HG02973 (cell line): ENCODE data around the gene OLFML3.
"Not testable (repeated sequence)": the region's sequence is repeated elsewhere in the genome, so short reads cannot be mapped to it uniquely, and the experiment has no call there.

ENCODE experiments used
- ATAC-seq: cut with Tn5 transposase; IDR thresholded peaks from one replicate; pipeline ENCODE4 v1.9.1; 2021; ENCODE audit warnings: moderate library complexity; ENCODE audit not compliant: unreplicated experiment

Gene OLFML3

DNA sequence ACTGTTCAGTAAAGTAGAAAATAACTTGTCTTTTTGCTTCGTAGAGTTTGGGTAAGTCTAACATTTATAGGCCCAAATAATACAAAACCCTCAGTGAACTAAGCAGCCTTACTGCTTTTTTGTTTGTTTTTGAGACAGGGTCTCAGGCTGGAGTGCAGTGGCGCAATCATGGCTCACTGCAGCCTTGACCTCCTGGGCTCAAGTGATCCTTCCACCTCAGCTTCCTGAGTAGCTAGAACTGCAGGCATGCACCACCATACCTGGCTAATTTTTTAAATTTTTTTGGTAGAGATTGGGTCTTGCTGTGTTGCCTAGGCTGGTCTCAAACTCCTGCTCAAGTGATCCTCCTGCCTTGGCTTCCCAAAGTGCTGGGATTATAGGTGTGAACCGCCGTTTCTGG lies 31.1 kb upstream of the OLFML3 start:
- ATAC-seq = not testable (repeated sequence)

DNA sequence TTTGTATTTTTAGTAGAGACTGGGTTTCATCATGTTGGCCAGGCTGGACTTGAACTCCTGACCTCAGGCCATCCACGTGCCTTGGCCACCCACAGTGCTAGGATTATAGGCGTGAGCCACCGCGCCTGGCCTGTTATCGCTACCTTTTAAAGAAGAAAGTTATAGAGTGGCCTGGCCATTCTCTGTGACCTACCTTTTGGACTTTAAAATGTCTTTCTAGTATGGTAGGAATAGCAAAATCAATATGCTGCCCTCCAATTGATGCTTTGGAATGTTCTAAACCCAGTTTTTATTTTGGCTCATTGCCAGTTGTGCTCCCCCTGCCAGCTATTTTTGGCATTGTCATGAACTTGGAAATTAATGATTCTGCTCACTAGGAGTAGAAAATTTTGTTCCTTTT lies 30.3 kb upstream of the OLFML3 start:
- no peak for ATAC-seq

DNA sequence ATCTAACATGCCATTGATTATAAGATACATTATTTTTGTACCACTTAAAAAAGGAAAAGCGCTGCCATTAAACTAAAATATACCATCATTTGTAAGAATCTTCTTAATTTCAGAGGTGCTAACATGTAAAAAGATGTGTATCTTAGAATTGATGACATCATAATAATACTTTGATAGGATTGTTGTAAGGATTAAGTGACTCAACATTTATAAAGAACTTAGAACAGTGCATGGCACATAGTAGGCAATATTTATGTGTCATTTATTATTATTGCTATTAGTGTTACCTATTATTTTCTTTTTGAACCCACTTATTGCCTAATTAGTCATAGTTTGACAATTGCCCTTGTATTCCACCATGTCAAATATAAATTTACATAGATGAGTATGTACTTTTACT lies 28.4 kb upstream of the OLFML3 start:
- no peak for ATAC-seq

DNA sequence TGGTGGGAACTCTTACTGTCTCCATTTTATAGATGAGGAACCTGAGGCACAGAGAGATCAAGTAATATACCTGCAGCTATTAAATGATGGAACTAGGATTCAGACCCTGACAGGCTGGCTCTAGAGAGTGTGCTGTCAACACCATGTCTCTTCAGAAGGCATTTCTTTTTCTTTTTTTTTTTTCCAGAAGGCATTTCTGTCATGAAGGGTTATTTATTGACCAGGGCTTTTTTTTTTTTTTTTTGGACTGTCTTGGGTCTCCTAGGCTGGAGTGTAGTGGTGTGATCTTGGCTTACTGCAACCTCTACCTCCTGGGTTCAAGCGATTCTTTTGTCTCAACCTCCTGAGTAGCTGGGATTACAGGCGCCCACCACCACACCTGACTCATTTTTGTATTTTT lies 27.6 kb upstream of the OLFML3 start:
- no peak for ATAC-seq

DNA sequence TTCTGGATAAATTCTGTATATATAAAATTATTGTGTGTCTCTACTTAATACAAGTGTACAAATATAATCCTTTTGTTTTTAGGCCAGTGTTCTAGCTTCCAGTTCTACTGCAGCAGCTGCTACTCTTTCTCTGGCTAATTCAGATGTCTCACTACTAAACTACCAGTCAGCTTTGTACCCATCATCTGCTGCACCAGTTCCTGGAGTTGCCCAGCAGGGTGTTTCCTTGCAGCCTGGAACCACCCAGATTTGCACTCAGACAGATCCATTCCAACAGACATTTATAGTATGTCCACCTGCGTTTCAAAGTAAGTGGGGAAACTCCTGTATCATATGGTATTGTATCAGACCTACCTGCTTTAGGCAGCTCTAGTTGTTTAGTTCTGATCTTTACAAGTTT lies 21.3 kb upstream of the OLFML3 start:
- ATAC-seq = no peak

DNA sequence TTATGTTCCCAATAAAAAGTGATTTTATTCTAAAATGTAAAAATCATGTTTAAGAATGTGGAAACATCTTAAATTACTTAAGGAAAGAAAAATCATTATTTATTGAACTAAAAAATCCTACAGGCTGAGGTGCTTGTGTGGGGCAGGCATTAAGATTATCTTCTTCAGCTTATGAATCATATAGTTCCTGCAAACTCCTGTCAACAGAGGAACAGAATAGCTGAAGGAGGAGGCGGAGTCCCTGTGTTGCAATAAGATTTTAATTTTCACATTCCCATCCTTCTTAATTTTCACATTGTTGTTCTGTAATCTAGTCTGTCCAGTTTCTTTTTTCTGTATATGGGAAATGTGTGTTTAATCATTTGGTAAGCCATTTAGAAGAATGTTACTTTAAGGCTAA lies 20.6 kb upstream of the OLFML3 start:
- no peak for ATAC-seq

DNA sequence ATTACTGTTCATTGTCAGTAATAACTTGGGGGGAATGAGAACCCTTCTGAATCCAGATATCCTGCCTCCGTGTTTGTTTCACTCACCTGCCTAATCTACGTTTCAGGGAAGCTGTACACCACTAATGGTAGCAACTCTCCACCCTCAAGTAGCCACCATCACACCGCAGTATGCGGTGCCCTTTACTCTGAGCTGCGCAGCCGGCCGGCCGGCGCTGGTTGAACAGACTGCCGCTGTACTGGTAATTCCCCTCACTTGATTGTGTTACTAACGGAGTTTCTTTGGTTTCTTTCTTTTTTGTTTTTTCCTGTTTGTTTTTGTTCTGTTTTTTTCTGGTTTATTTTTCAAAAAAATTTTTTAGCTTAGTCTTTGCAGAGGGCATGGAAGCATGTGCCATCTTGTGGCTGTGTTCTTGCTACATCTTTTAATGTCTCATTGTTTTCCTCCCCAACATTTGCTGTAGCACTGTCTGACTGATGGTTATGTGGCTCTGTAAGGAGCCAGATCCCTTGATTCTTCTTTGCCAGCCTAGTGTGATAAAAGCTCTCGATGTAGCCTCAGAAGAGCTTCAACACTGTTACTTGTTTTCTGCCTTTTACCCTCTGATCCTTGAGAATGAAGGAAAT lies 15.9 kb upstream of the OLFML3 start:
- ATAC-seq = no peak

DNA sequence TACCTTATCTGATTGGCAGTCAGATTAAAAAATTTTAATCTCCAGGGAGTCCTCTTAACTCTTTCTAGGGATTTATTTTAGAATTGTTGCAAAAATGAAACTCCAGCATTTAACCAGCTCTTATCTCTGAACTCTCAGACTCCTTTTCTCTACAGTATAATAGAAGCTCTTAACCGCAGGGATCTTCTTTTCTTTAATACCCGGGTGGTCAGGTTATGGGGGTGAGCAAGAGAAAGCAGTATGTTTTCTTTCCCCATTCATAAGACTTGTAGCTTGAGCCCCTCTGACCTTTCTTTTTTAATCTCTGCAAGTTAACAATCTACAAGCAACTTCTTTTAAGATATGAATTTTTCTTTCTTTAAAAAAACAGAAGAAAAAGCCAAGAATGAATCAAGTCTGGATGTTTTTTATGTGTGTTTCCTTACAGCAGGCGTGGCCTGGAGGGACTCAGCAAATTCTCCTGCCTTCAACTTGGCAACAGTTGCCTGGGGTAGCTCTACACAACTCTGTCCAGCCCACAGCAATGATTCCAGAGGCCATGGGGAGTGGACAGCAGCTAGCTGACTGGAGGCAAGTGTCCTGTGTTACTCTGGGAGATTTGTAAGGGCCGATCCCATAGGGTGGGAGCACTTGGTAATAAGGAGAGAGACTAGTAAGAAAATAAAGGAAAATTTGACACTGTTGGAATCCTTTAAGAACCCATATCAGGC lies 13.4 kb upstream of the OLFML3 start:
- ATAC-seq = no peak

DNA sequence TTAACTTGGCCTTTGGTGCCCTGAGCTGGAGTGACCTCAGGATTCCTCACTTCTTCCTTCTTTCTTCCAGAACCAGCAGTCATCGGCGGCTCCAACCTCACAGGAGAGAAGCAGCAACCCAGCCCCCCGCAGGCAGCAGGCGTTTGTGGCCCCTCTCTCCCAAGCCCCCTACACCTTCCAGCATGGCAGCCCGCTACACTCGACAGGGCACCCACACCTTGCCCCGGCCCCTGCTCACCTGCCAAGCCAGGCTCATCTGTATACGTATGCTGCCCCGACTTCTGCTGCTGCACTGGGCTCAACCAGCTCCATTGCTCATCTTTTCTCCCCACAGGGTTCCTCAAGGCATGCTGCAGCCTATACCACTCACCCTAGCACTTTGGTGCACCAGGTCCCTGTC lies 6.3 kb upstream of the OLFML3 start:
- ATAC-seq = no peak

DNA sequence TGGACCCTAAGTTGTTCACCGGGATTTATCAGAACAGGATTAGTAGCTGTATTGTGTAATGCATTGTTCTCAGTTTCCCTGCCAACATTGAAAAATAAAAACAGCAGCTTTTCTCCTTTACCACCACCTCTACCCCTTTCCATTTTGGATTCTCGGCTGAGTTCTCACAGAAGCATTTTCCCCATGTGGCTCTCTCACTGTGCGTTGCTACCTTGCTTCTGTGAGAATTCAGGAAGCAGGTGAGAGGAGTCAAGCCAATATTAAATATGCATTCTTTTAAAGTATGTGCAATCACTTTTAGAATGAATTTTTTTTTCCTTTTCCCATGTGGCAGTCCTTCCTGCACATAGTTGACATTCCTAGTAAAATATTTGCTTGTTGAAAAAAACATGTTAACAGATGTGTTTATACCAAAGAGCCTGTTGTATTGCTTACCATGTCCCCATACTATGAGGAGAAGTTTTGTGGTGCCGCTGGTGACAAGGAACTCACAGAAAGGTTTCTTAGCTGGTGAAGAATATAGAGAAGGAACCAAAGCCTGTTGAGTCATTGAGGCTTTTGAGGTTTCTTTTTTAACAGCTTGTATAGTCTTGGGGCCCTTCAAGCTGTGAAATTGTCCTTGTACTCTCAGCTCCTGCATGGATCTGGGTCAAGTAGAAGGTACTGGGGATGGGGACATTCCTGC lies 3.9 kb upstream of the OLFML3 start:
- no peak for ATAC-seq

DNA sequence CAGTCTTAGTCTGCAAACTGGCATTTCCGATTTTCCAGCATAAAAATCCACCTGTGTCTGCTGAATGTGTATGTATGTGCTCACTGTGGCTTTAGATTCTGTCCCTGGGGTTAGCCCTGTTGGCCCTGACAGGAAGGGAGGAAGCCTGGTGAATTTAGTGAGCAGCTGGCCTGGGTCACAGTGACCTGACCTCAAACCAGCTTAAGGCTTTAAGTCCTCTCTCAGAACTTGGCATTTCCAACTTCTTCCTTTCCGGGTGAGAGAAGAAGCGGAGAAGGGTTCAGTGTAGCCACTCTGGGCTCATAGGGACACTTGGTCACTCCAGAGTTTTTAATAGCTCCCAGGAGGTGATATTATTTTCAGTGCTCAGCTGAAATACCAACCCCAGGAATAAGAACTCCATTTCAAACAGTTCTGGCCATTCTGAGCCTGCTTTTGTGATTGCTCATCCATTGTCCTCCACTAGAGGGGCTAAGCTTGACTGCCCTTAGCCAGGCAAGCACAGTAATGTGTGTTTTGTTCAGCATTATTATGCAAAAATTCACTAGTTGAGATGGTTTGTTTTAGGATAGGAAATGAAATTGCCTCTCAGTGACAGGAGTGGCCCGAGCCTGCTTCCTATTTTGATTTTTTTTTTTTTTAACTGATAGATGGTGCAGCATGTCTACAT lies 2.5 kb upstream of the OLFML3 start:
- no peak for ATAC-seq

DNA sequence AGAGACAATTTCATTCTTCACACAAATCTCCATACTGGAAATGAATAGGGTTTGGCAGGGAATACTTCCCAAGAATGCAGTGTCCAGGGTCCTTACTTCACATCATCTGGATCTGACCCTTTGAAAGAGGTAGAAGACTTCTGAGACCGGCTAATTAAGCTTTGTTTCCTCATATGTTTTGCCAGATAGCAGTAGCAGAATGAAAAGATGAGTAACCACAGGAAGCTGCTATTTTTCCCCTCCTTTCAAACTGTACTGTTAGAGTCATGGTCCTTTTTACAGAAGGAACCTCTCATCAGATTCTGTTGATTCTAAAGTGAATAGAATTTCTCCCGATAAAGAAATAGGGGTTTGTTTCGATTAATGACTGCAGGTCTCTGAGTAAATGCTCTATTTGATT lies 1.4 kb upstream of the OLFML3 start:
- no peak for ATAC-seq

DNA sequence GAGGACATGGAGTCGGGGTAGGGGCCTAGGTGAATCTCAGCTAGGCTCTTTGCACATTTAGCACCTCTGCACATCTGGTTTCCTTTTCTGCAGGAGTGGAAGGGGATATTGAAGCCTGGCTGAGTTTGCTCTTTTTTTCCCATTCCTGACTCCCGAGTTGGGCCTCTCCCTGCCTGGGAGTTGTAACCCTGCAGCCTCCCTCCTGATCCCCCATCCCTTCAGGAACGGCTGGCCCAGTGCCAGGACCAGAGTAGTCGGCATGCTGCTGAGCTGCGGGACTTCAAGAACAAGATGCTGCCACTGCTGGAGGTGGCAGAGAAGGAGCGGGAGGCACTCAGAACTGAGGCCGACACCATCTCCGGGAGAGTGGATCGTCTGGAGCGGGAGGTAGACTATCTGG lies 836 bp downstream of the OLFML3 start:
- no peak for ATAC-seq

DNA sequence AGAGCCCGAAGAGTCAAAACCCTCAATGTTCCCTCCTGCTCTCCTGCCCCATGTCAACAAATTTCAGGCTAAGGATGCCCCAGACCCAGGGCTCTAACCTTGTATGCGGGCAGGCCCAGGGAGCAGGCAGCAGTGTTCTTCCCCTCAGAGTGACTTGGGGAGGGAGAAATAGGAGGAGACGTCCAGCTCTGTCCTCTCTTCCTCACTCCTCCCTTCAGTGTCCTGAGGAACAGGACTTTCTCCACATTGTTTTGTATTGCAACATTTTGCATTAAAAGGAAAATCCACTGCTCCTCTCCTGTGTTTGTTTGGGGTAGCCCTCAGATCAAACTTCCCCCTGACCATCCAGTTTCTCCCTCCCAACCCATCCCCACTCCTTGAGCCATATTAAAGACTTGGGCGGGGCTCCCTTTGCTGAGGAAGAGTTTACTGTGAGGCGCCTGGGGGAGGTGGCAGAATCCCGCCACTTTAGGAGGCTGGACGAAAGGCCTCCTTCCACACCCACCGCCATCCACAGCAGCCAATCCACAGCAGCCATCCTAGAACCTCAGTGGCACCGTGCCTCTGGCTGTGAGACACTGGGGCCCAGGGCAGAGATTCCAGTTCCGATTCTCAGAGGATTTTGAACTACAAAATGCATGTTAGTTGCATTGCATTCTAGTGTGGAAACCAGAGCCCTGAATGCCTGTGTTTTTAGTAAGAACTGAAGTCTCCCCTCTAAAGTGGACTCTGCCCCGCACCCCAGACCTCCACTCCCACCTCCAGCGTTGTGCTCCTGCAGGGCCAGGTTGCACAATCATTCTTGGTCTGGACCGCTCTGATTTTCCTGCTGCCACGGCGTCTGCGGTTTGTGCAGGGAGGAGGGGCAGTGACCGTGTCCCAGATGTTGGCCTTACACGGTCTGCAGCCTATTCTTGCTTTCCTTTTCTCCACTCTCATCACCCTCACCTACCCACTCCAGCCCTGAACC lies 3.0 kb downstream of the OLFML3 start:
- no peak for ATAC-seq

DNA sequence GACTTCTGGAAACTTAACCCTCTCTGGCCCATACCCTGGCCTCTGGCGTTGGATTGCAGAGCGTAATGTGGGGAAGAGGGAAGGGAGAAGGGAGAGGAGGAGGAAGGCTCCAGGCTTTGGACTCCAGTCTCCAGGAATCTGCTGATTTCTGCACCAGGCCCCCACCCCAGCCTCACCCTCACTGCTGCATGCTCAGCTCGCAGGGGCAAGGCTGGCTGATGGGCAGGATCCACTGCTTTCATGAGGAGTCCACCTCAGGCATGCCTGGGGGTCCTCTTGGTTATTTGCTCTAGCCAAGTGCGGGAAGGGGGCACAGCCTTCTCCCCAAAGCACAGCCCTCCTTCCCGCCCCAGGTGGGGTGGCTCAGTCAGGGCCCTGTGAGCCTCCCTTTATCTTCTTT lies 3.7 kb downstream of the OLFML3 start:
- no peak for ATAC-seq

DNA sequence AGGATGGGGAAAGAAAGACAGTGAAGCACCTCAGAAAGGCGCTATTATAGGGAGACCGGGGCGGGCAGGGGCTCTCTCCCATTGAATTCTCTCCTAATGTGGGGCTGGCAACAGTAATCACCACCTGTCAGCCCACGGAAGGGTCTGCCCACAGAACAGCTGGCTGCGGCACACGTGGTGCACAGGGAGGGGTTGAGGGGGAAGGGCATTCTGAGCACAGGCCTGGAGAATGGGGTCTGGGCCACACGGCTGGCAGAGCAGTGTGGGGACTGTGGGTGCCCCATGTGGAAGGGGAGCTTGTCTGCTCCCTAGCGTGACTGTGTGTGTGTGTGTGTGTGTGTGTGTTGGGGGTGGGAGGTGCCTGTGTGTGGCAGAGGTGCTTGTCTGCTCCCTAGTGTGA lies 4.1 kb downstream of the OLFML3 start:
- no peak for ATAC-seq

DNA sequence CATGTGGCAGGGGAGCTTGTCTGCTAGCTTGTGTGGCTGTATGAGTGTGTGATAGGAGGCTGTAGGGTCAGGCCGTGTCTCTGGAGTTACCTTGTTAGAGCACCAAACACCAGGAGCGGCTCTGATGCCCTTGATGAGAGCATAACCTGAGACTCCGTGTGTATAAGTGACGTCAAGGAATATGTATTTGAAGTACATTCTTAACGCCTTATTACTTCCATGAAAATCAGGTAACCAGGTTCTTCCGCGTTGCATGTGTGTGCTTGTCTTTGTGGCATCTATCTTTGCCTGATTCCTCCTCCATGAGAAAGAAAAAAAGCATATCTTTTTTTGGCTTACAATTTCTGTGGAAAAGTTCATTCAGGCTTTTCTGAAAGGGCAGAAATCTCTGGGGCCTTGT lies 4.6 kb downstream of the OLFML3 start:
- ATAC-seq = no peak

DNA sequence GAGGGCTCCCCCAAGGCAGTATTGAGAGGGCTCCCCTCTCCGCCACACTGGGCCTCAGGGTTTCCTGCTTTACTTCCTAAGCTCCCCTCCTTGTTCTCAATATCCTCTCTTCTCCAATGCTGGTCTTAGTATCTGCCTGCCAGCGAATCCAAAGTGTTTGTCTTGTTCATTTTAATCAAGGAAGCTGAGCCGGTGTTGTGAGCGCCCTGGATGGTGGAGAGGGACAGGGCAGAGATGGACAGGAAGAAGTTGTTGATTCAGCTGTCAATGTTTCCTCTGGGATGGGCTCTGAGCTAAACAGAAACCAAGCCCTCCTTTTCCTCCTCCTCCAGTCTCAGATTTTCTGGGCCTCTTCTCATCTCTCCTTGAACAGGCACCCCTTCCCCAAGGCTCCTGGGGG lies 5.4 kb downstream of the OLFML3 start:
- no peak for ATAC-seq

DNA sequence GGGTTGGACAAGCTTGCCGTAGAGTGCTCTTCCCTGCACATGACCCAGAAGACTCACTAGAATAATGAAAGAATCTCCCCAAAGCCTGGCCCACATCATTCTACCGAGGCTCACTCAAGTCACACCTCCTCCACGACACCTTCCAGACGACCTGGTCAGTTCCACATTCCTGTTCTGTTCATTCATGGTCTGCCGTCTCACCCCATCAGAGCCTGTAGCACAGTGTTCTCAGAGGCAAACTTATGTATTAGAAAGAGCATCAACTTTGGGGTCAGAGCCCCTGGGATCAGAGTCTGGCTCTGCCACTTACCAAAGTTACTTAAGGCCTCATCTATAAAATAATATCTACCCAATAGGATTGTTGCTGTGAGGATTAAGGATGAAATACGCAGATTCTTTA lies 7.5 kb downstream of the OLFML3 start:
- ATAC-seq = no peak

DNA sequence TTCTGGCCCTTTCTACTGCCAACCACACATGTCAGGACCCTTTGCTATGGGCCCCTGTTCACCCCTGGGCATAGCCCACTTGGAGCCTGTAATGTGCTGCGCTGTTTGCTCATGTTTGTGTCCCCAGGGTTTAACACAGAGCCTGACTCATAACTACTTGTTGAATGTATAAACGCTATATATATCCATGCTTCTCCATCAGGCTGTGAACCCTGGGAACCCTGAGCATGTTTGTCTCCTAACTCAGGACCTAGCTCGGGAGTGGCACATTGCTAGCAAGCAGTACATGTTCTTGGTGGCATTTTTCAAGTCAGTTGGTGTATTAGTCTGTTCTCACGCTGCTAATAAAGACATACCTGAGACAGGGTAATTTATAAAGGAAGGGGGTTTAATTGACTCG lies 8.0 kb downstream of the OLFML3 start:
- ATAC-seq = no peak

DNA sequence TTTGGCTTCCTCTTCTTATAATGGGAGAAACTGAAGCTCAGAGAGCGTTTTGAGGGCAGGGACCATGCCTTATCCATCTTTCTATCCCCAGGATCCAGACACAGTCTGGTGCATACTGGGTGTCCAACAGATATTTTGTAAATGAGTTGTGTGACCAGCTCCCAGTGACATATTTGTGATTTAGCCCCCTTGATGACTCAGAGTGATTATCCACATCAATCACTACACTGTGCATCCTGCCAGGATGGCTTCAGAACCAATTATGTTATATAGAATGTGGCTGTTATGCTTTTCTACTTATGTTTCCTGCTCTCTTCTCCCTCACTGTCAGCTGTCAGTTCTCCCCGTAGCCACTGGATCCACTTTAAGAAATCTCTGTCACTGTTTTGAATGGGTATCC lies 11.3 kb downstream of the OLFML3 start:
- ATAC-seq = no peak
